ENCODE data around the gene FBXO33.

Gene FBXO33

GRCh38 chr14:39430762-39431415 lies 1.3 kb downstream of the FBXO33 start:
- no peak for DNase-seq

- DNase-seq, result no peak
These were observed 4.1 kb downstream of the FBXO33 start for GRCh38 chr14:39428118-39428517.

- DNase-seq, result peak; percentile 30
These were observed 5.6 kb downstream of the FBXO33 start for GRCh38 chr14:39426605-39427004.

GRCh38 chr14:39425947-39426346 lies 6.3 kb downstream of the FBXO33 start:
- no peak for DNase-seq

GRCh38 chr14:39423793-39424192 lies 8.4 kb downstream of the FBXO33 start:
- no peak for DNase-seq

DNA sequence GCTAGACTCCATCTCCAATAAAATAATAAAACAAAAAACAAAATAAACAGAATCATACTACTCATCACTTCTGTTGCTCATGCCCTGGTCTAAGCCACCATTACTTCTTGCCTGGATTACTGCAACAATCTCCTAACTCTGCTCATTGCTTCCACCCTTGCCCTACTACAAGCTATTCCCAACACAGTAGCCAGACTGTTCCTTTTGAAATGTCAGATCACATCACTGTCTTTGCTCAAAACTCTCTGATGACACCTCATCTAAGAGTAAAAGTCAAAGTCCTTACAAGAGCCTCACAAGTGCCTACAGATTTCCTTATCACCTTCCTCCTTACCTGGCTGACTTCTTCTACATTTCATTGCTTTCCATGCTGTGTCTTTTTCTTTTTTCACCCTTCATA lies 10.0 kb downstream of the FBXO33 start:
- peak; percentile 43 for DNase-seq

DNA sequence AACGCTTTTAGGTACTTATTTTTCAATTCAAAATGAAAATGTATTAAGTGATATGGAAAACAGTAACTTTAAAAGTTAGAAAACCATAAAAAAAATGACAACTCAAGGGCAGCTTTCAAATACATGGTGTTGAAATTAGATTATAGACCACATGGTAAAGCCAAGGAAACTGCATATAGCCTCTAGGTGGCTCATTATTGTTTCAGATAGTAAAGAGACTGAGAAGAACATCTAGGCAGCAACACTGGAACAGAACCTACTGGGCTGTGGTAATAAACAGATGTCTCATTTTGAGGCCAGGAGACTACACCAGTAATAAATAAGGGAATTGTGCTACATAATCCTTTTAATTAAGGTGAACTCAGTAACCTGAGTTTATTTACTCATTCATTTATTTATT lies 13.0 kb downstream of the FBXO33 start:
- DNase-seq, result no peak

GRCh38 chr14:39417014-39417413 lies 15.2 kb downstream of the FBXO33 start:
- DNase-seq, result no peak

DNA sequence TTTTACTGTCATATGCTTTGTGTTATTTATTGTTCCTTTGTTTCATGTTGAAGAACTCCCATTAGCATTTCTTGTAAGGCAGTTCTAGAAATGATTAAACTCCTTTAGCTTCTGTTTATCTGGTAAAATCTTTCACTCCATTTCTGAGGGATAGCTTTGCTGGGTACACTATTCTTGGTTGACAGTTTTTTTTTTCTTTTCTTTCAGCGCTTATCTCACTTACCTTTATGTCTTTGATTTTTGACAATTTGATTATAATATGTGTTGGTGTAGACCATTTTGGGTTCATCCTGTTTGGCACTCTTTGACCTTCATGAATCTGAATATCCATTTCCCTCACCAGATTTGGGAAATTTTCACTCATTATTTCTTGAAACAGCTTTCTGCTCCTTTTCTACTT lies 16.2 kb downstream of the FBXO33 start:
- peak; percentile 53 for DNase-seq

- DNase-seq, result no peak
These were observed 25.7 kb downstream of the FBXO33 start for GRCh38 chr14:39406560-39406959.

GRCh38 chr14:39398382-39398781 lies 33.9 kb downstream of the FBXO33 start:
- DNase-seq, result no peak

- DNase-seq, result no peak
These were observed 35.8 kb downstream of the FBXO33 start for GRCh38 chr14:39396448-39396847.

DNA sequence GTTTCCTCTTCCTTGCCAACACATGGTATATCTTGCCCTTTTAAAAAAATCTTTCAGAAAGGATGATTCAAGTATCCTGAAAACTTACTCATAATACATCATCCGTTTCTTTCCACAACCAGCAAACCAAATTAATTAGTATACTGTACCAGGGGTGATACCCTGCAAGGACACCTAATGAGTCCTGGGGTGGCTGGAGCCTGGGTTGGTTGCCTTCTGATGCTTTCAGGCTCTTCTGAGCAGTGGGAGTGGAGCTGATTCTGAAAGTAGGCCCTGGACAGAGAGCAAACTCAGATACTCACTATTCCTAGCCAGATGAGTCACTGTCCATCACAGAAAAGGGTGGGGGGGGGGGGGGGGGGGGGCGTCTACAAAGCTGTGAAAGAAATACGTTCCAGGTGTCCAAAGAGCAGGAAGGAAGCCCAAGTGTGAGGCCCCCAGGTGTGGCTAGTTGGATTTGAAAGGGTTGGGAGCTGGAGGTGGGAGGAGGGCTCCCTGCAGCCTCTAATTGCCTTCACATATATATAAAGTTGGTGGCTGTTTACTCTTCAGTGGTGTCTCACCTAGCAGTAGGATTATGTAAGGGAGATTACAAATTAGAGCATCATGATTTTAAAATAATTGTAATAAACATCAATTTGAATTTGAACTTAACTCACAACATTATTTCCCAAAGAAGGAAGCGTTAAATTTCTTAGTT lies 36.5 kb downstream of the FBXO33 start:
- no peak for DNase-seq

DNA sequence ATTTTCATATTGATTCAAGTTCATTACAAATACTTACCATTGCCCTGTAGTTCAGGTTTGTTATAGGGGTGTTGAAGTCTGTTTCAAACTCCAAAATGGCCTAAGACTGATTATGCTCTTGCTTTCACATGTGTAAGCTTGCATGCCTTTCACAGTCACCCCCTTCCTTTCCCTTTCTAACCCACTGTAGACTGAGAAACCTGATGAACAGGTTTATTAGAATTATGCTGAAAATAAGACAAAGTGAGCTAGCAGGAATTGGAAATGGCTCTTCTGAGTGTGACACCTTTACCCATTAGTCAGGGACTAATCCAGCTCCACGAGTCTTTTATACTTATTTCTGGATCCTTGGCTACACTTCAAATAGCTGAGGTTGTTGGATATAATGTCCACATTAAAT lies 38.9 kb downstream of the FBXO33 start:
- DNase-seq, result no peak

DNA sequence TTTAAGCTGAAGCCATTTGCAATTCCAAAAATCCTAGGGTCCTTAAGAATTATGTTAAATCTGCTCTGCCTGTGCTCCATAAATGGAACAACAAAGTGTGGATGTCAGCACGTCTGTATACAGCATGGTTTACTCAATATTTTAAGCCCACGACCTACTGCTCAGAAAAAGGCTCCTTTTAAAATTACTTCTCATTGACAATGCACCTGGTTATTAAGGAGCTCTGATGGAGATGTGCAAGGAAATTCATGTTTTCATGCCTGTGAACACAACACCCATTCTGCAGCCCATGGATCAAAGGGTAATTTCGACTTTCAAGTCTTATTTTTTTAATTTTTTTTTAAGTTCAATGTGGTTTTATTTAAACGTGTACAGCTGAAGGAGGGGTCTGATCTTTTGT lies 48.1 kb downstream of the FBXO33 start:
- no peak for DNase-seq

- no peak for DNase-seq
These were observed 48.5 kb downstream of the FBXO33 start for GRCh38 chr14:39383741-39384140.

DNA sequence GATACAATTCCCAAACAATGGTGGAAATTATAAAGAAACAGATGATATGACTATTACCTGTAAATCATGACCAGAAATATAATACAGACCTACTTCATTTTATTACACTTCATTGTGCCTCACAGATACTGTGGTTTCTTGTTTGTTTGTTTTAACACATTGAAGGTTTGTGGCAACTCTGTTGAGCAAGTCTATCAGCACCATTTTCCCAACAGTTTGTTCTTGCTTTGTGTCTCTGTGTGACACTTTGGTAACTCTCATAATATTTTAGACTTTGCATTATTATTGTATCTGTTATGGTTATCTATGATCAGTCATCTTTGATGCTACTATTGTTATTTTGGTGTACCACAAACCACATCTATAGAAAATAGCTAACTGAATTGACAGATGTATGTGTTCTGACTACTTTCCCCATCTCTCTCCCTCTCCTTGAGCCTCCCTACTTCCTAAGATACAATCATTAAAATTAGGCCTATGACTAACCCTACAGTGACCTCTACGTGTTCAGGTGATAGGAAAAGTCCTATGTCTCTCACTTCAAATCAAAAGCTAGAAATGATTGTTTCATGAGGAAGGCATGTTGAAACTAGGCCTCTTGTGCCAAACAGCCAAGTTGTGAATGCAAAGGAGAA lies 49.1 kb downstream of the FBXO33 start:
- DNase-seq, result no peak

GRCh38 chr14:39382463-39382862 lies 49.8 kb downstream of the FBXO33 start:
- DNase-seq, result no peak

DNA sequence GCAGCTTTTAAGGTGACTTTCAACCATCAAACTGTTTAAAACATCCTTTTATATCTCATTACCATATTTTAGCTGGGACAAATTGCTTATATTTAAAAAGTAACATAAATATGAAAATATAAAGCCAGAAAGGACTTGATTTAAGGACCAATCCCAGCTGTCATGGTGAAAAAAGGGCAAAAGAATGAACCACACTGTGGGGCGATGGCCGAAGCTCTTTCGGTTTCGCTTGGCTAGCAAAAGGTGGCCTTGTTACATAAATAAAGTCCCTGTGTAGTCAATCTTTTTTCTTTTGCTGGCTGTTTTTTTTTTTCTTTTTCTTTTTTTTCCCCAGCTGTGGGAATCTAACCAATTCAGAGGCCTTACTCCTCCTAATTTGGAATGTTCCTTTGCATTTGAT lies 50.9 kb downstream of the FBXO33 start:
- DNase-seq, result no peak

GRCh38 chr14:39376667-39377403 lies 55.4 kb downstream of the FBXO33 start:
- DNase-seq, result no peak

DNA sequence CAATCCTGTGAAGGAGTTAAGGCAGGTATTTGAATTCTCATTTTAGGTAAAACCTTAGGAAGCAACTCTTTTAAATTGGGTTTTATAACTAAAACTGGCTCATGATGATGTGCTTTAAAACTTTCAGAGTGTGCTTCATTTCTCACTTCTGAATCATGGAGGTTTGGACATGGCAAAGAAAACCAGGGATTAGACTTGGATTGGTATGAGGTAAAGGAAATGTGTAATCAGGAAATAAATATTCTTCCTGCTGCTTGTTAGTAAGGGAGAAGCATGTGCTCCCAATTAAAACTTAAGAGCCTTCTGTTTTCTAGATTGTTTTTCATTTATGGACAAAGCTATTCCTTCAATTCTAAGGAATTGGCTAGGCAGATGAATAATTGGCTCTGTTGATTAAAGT lies 57.4 kb downstream of the FBXO33 start:
- no peak for DNase-seq

DNA sequence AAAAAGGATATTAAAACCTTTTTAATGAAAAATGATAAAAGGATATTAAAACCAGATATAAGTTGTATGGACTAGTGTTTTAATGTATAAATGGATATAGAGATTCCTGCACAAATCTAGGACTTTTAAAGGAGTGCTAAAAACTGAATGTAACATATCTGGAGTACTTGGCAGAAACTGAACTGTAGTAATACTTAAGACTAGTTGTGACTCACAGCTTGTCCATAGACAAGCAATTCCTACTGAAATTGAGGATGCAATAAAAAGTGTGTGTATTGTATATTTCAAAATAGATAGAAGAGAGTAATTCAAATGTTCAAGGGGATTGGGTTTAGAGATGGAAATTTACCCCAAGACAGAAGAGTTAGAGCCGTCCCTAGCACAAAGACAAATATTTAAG lies 59.6 kb downstream of the FBXO33 start:
- DNase-seq, result no peak

DNA sequence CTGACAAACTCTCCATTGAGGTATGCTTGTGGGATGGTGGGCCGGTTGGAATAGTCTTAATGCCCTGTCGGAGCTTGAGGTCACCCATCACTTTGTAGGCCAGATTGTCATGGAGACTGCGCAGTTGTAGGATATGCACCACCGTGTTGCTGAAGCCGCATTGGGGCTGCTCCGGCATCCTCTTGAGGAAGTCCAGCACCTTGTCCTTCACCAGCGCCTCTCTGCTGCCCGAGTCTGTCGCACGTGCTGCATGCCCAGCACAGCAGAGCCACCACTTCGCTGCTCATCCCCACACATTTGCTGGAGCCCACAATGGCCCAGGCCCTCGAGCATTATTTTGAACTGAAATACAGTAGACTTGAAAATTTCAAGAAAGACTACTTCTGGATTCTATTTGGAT lies 61.8 kb downstream of the FBXO33 start:
- no peak for DNase-seq

GRCh38 chr14:39369029-39369428 lies 63.2 kb downstream of the FBXO33 start:
- DNase-seq, result no peak

Data from eye (tissue), 1 donor.